H9 (cell line): Measurements from ENCODE around the gene INSYN1. TPM values are rescaled to one million over a fixed set of nuclear protein-coding genes. Genes with fewer than 3 reads are reported as not detected.

Source experiments
- DNase-seq: peaks from one replicate; pipeline ENCODE4 v3.0.0-alpha.2; 2017
- H2AFZ ChIP-seq: one replicate; pipeline ENCODE4 v1.6.1; 2013; ENCODE audit warnings: mild to moderate bottlenecking, low read length, control low read depth, moderate library complexity
- H2AK5ac ChIP-seq: 2 replicates; pipeline ENCODE4 v1.6.1; 2013; ENCODE audit warnings: low read length, control low read depth, mixed read lengths; ENCODE audit not compliant: insufficient read length
- H2BK120ac ChIP-seq: one replicate; pipeline ENCODE4 v1.6.1; 2013; ENCODE audit warnings: low read depth, mild to moderate bottlenecking, low read length, control low read depth, inconsistent platforms; ENCODE audit not compliant: poor library complexity, severe bottlenecking
- H2BK12ac ChIP-seq: 2 replicates; pipeline ENCODE4 v1.6.1; 2013; ENCODE audit warnings: low read length, control low read depth, mixed read lengths, low read depth; ENCODE audit not compliant: insufficient read length
- H2BK15ac ChIP-seq: 2 replicates; pipeline ENCODE4 v1.6.1; 2013; ENCODE audit warnings: low read depth, low read length, control low read depth
- H2BK20ac ChIP-seq: one replicate; pipeline ENCODE4 v1.6.1; 2013; ENCODE audit warnings: low read depth, mild to moderate bottlenecking, low read length, control low read depth, inconsistent platforms; ENCODE audit not compliant: poor library complexity, severe bottlenecking
- H2BK5ac ChIP-seq: 2 replicates; pipeline ENCODE4 v1.6.1; 2013; ENCODE audit warnings: low read length, control low read depth, mixed read lengths; ENCODE audit not compliant: insufficient read length
- H3K14ac ChIP-seq: 2 replicates; pipeline ENCODE4 v1.6.1; 2013; ENCODE audit warnings: low read length, control low read depth; ENCODE audit not compliant: insufficient read depth
- H3K18ac ChIP-seq: 2 replicates; pipeline ENCODE4 v1.6.1; 2013; ENCODE audit warnings: low read depth, mild to moderate bottlenecking, mixed read lengths, low read length, control low read depth; ENCODE audit not compliant: insufficient read length
- H3K23ac ChIP-seq: 2 replicates; pipeline ENCODE4 v1.6.1; 2013; ENCODE audit warnings: low read length, control low read depth, mixed read lengths, low read depth; ENCODE audit not compliant: insufficient read length
- H3K23me2 ChIP-seq: 2 replicates; pipeline ENCODE4 v1.6.1; 2013; ENCODE audit warnings: low read depth, mild to moderate bottlenecking, mixed read lengths, low read length, control low read depth; ENCODE audit not compliant: insufficient read length, poor library complexity, severe bottlenecking
- H3K27ac ChIP-seq: 2 replicates; pipeline ENCODE4 v1.5.1; 2013; ENCODE audit warnings: low read length, control low read depth, mixed read lengths, low read depth; ENCODE audit not compliant: insufficient read length
- H3K27me3 ChIP-seq: 2 replicates; pipeline ENCODE4 v1.6.1; 2013; ENCODE audit warnings: low read length, control low read depth, inconsistent platforms; ENCODE audit not compliant: insufficient read depth
- H3K4ac ChIP-seq: 2 replicates; pipeline ENCODE4 v1.6.1; 2013; ENCODE audit warnings: low read depth, mild to moderate bottlenecking, control low read depth, inconsistent platforms, low read length, moderate library complexity
- H3K4me1 ChIP-seq: 2 replicates; pipeline ENCODE4 v1.6.1; 2013; ENCODE audit warnings: low read length, control low read depth, inconsistent platforms; ENCODE audit not compliant: insufficient read depth
- H3K4me2 ChIP-seq: 2 replicates; pipeline ENCODE4 v1.6.1; 2013; ENCODE audit warnings: low read length, control low read depth, mixed read lengths; ENCODE audit not compliant: insufficient read length, insufficient read depth
- H3K56ac ChIP-seq: 2 replicates; pipeline ENCODE4 v1.6.1; 2013; ENCODE audit warnings: low read depth, mild to moderate bottlenecking, mixed read lengths, low read length, control low read depth; ENCODE audit not compliant: insufficient read length
- H3K79me1 ChIP-seq: 2 replicates; pipeline ENCODE4 v1.6.1; 2013; ENCODE audit warnings: low read depth, mild to moderate bottlenecking, moderate library complexity, low read length, control low read depth, inconsistent platforms; ENCODE audit not compliant: insufficient read depth, poor library complexity, severe bottlenecking
- H3K79me2 ChIP-seq: 2 replicates; pipeline ENCODE4 v1.6.1; 2013; ENCODE audit warnings: low read length, control low read depth, inconsistent platforms; ENCODE audit not compliant: insufficient read depth
- H3K9ac ChIP-seq: 2 replicates; pipeline ENCODE4 v1.6.1; 2013; ENCODE audit warnings: low read length, control low read depth, mixed read lengths; ENCODE audit not compliant: insufficient read length; ENCODE audit errors: extremely low read depth
- H3K9me3 ChIP-seq: one replicate; pipeline ENCODE4 v1.6.1; 2013; ENCODE audit warnings: low read depth, low read length, inconsistent platforms; ENCODE audit not compliant: control insufficient read depth
- H3T11ph ChIP-seq: one replicate; pipeline ENCODE4 v1.6.1; 2013; ENCODE audit warnings: mild to moderate bottlenecking, low read length, control low read depth, inconsistent platforms
- H4K20me1 ChIP-seq: one replicate; pipeline ENCODE4 v1.6.1; 2013; ENCODE audit not compliant: control insufficient read depth, insufficient read length, insufficient read depth
- H4K5ac ChIP-seq: 2 replicates; pipeline ENCODE4 v1.6.1; 2013; ENCODE audit warnings: low read depth, mild to moderate bottlenecking, mixed read lengths, low read length, control low read depth; ENCODE audit not compliant: insufficient read length
- H4K8ac ChIP-seq: replicated peaks from 2 replicates; pipeline ENCODE4 v1.6.1; 2013; ENCODE audit warnings: low read length, control low read depth, mixed read lengths, low read depth; ENCODE audit not compliant: insufficient read length
- H4K91ac ChIP-seq: 2 replicates; pipeline ENCODE4 v1.6.1; 2013; ENCODE audit warnings: low read depth, mild to moderate bottlenecking, moderate library complexity, mixed read lengths, low read length, control low read depth; ENCODE audit not compliant: insufficient read length
- H3K27ac Mint-ChIP-seq, 3 experiments: 2 replicates in 2 of 3; 3 replicates in 1 of 3; pipeline ENCODE4 v1.8.0; 2020 to 2021; ENCODE audit warnings: mixed read lengths in 3 of 3, mild to moderate bottlenecking in 1 of 3, moderate library complexity in 1 of 3
- H3K27me3 Mint-ChIP-seq: 2 replicates; pipeline ENCODE4 v1.8.0; 2021; ENCODE audit warnings: low read depth, mild to moderate bottlenecking, moderate library complexity, mixed read lengths
- H3K36me3 Mint-ChIP-seq, 3 experiments: 2 replicates in 2 of 3; 3 replicates in 1 of 3; pipeline ENCODE4 v1.8.0; 2020 to 2021; ENCODE audit warnings: low read depth in 3 of 3, mixed read lengths in 3 of 3; ENCODE audit not compliant: insufficient read depth in 1 of 3
- H3K4me1 Mint-ChIP-seq, 2 experiments: 2 replicates each; pipeline ENCODE4 v1.8.0; 2020; ENCODE audit warnings: mixed read lengths in 2 of 2
- H3K4me3 Mint-ChIP-seq, 2 experiments: 2 replicates in 1 of 2; 3 replicates in 1 of 2; pipeline ENCODE4 v1.8.0; 2020 to 2021; ENCODE audit warnings: mild to moderate bottlenecking in 2 of 2, mixed read lengths in 2 of 2, moderate library complexity in 1 of 2
- H3K9me3 Mint-ChIP-seq, 2 experiments: 2 replicates in 1 of 2; 3 replicates in 1 of 2; pipeline ENCODE4 v1.8.0; 2020; ENCODE audit warnings: mild to moderate bottlenecking in 2 of 2, mixed read lengths in 2 of 2, moderate library complexity in 1 of 2
- whole genome bisulfite sequencing: extraction: QIAGEN DNeasy Blood & Tissue Kit; methylation state at CpG from one replicate; pipeline ENCODE4 v1.1.7; 2013; ENCODE audit warnings: missing lambda C conversion rate, low lambda C conversion rate, mixed read lengths; ENCODE audit not compliant: insufficient read length; ENCODE audit errors: extremely low coverage; 5-methylcytosine and 5-hydroxymethylcytosine counted together
- total RNA-seq: library from RNA; stranded (reverse); gene quantifications from 2 replicates; pipeline ENCODE4 v1.2.1, GENCODE V29; 2021
- TF ChIP-seq, protein P1 (sequence below): fragments of 200-600 bp; sonication (generic); conservative IDR thresholded peaks from 3 replicates; pipeline ENCODE4 v1.8.0; 2021; ENCODE audit warnings: antibody characterized with exemption, mild to moderate bottlenecking

Gene INSYN1
- total RNA-seq, 1 experiment from 2014 or later: 1.9 TPM

DNA sequence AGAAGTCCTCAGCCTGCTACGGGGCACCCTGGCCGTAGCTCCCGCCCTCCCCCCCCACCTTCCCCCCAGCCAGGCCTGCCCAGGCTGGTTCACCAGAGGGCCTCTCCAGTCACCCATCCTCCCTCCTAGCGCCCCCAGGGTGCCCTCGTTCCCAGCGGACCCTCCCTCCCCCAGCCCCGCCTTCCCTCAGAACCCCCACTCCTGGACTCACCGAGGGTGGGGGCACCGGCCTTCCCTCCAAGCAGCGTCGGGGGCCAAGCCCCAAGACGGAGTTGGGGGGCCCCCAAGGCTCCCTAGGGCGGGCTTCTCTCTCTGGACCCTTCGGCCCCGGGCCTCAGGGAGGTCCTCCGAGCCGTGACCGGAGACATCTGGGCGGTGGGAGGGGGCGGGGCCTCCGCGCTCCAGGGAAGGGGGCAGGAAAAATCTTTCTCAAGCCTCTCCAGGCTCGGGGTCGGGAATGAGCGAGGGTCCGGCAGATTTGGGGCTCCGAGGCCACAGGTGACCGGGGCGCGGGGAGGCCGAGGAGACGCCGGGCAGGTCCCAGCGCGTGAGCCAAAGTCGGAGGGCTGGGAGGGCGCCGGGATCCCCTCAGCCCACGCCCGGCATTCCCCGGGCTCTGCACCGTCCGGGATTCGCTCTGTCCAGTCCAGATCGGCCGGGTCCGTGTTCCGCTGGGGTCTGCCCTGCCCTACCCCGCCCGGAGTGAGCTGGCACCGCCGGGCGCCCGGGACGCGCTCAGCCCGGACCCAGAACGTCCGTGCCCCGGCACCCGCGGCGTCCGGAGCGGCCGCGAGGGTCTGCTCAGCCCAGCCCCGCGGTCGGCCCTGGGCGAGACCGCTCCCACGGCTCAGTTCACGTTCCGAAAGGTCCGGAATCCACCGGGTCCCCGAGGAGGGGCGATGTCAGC, 999 bp downstream of the INSYN1 start:
- Histone ChIP-seq H2BK15ac (no peak overlapping the region), H4K20me1 (no peaks in the 10 kb centered on the region), H4K8ac (no peak overlapping the region), H3K27ac (no peak overlapping the region), H3K79me1 (no peaks in the 10 kb centered on the region), H2BK120ac (no peak overlapping the region), H3K9me3 (no peaks in the 10 kb centered on the region), H4K91ac (no peak overlapping the region), H2BK12ac (no peak overlapping the region), H2AK5ac (no peak overlapping the region), H3K14ac (no peak overlapping the region), H3K23ac (no peak overlapping the region), H2AFZ (no peak overlapping the region), H3K56ac (no peak overlapping the region), H3K4me2 (peak overlapping the region; percentile 74), H2BK20ac (no peak overlapping the region), H3K23me2 (peaks cover 20% of the 10 kb centered on the region), H3K27me3 (peaks cover 2% of the 10 kb centered on the region; the same call in 1 of the 2 replicates), H3T11ph (no peak overlapping the region), H3K4ac (no peak overlapping the region), H3K18ac (no peak overlapping the region), H2BK5ac (no peak overlapping the region), H3K79me2 (no peaks in the 10 kb centered on the region), H4K5ac (no peak overlapping the region), H3K9ac (no peak overlapping the region), H3K4me1 (peaks cover 11% of the 10 kb centered on the region)
- DNase-seq: no peak
- Mint-ChIP-seq H3K9me3 (no peaks in the 10 kb centered on the region), H3K27me3 (peaks cover 57% of the 10 kb centered on the region), H3K4me1 (peaks cover 41 to 46% of the 10 kb centered on the region in 2 experiments), H3K4me3 (peak overlapping the region; percentile 63 to 84), H3K27ac (no peak overlapping the region), H3K36me3 (no peaks in the 10 kb centered on the region)
- TF ChIP-seq, protein P1, sequence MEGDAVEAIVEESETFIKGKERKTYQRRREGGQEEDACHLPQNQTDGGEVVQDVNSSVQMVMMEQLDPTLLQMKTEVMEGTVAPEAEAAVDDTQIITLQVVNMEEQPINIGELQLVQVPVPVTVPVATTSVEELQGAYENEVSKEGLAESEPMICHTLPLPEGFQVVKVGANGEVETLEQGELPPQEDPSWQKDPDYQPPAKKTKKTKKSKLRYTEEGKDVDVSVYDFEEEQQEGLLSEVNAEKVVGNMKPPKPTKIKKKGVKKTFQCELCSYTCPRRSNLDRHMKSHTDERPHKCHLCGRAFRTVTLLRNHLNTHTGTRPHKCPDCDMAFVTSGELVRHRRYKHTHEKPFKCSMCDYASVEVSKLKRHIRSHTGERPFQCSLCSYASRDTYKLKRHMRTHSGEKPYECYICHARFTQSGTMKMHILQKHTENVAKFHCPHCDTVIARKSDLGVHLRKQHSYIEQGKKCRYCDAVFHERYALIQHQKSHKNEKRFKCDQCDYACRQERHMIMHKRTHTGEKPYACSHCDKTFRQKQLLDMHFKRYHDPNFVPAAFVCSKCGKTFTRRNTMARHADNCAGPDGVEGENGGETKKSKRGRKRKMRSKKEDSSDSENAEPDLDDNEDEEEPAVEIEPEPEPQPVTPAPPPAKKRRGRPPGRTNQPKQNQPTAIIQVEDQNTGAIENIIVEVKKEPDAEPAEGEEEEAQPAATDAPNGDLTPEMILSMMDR: no peak
- WGBS: no CpG with 5 or more reads among the region's 79 CpGs
